Body of pancreas (tissue), 4 donors: Measurements from ENCODE around the gene CLDN22. TPM values are rescaled to one million over a fixed set of nuclear protein-coding genes. Genes with fewer than 3 reads are reported as not detected.

Source experiments
- ATAC-seq: fragments of 150-250 bp; one replicate; pipeline ENCODE4 v1.9.1; 2016
- DNase-seq, 4 donors: peaks; one replicate each; pipeline ENCODE4 v3.0.0-alpha.2; 2019
- H3K27ac ChIP-seq, 4 donors: fragments of 200-600 bp; sonication (generic); 1 replicate in 3 of 4; 2 replicates in 1 of 4; pipeline versions ENCODE4 v1.5.1 to v1.6.1; 2016 to 2019; ENCODE audit warnings: mild to moderate bottlenecking in 1 of 4, mixed read lengths in 1 of 4, moderate library complexity in 1 of 4
- H3K27me3 ChIP-seq, 2 donors: fragments of 200-600 bp; sonication (generic); one replicate each; pipeline ENCODE4 v1.6.0; 2016; ENCODE audit warnings: mild to moderate bottlenecking in 1 of 2
- H3K36me3 ChIP-seq, 2 donors: fragments of 200-600 bp; sonication (generic); replicated peaks in 1 of 2; 2 replicates each; pipeline ENCODE4 v1.5.1; 2016; ENCODE audit warnings: low read depth in 2 of 2; ENCODE audit not compliant: insufficient read depth in 1 of 2
- H3K4me1 ChIP-seq: fragments of 200-600 bp; sonication (generic); one replicate; pipeline ENCODE4 v1.6.0; 2016
- H3K4me3 ChIP-seq, 2 donors: fragments of 200-600 bp; sonication (generic); 1 replicate in 1 of 2; 2 replicates in 1 of 2; pipeline ENCODE4 v1.5.1; 2016 to 2019
- H3K9me3 ChIP-seq, 3 donors: fragments of 200-600 bp; sonication (generic); 1 replicate in 2 of 3; 2 replicates in 1 of 3; pipeline ENCODE4 v1.5.1; 2016
- CTCF ChIP-seq, 7 experiments: fragments of 450-650 bp in 4 of 7; fragments of 200-600 bp in 3 of 7; sonication (generic) in 3 of 7; IDR thresholded peaks; one replicate each; pipeline ENCODE4 v1.5.1; 2016 to 2019; ENCODE audit warnings: antibody characterized with exemption in 7 of 7
- POLR2A ChIP-seq, 3 donors: fragments of 450-650 bp; IDR thresholded peaks; one replicate each; pipeline ENCODE4 v1.6.1; 2016; ENCODE audit warnings: antibody characterized with exemption in 3 of 3, mild to moderate bottlenecking in 2 of 3
- WGBS, 2 donors: methylation state at CpG; one replicate each; pipeline ENCODE4 v1.1.5; 2017; 5-methylcytosine and 5-hydroxymethylcytosine counted together
- intact Hi-C: fragments of 100-400 bp; cut with DNase I; formaldehyde crosslinking; loops from one replicate; pipeline ENCODE4 v1.15.1; 2023
- total RNA-seq, 2 donors: library from RNA; depleted of rRNA; stranded (reverse); fragments of >200 nt; gene quantifications; one replicate each; pipeline ENCODE4 v1.1.0, GENCODE V29; 2016

CLDN22 gene
- total RNA-seq, 2 donors from 2014 or later, result not detected

- Histone ChIP-seq H3K4me1 (no peaks in the 10 kb centered on the region), H3K9me3 (no peaks in the 10 kb centered on the region), H3K36me3 (no peaks in the 10 kb centered on the region), H3K4me3 (no peak overlapping the region), H3K27me3 (no peaks in the 10 kb centered on the region), H3K27ac (no peak overlapping the region)
- 68 to 75% methylated on average over 16 to 17 of the region's 17 CpGs for WGBS, 2 donors
- ATAC-seq (no peak), DNase-seq (peak in 1 of 4 donors; percentile 40)
- TF ChIP-seq POLR2A (IDR thresholded peaks at IDR 0.05), result no peak
- intact Hi-C loops, result no loop called here
Measured at GRCh38 chr4:183348706-183349659, 28.9 kb upstream of the CLDN22 start.

- no peak overlapping the region for H3K27ac ChIP-seq
- H3K36me3 ChIP-seq, result no peaks in the 10 kb centered on the region
- no peaks in the 10 kb centered on the region for H3K27me3 ChIP-seq
- WGBS, 2 donors, result 82 to 85% methylated on average over 10 to 12 of the region's 12 CpGs
- H3K4me3 ChIP-seq, result no peak overlapping the region
- H3K4me1 ChIP-seq, result peaks cover 1% of the 10 kb centered on the region
- no peaks in the 10 kb centered on the region for H3K9me3 ChIP-seq
- no peak for TF ChIP-seq CTCF (IDR thresholded peaks at IDR 0.05)
- no peak for TF ChIP-seq POLR2A (IDR thresholded peaks at IDR 0.05)
- ATAC-seq (no peak), DNase-seq (no peak)
- intact Hi-C loops, result no loop called here
Measured at GRCh38 chr4:183348136-183348535, 28.1 kb upstream of the CLDN22 start.

- H3K36me3 ChIP-seq, result no peaks in the 10 kb centered on the region
- no peak overlapping the region for H3K27ac ChIP-seq
- peaks cover 6% of the 10 kb centered on the region for H3K4me1 ChIP-seq
- intact Hi-C loops, result no loop called here
- ATAC-seq (no peak), DNase-seq (no peak)
- TF ChIP-seq POLR2A (IDR thresholded peaks at IDR 0.05), result no peak
- TF ChIP-seq CTCF (IDR thresholded peaks at IDR 0.05), result no peak
- no peak overlapping the region for H3K4me3 ChIP-seq
- no peaks in the 10 kb centered on the region for H3K27me3 ChIP-seq
- WGBS, 2 donors, result 75 to 76% methylated on average over 4 of the region's 4 CpGs
- no peaks in the 10 kb centered on the region for H3K9me3 ChIP-seq
Measured at GRCh38 chr4:183347566-183347965, 27.5 kb upstream of the CLDN22 start.

- intact Hi-C loops, result no loop called here
- H3K27me3 ChIP-seq, result no peaks in the 10 kb centered on the region
- no peak overlapping the region for H3K4me3 ChIP-seq
- H3K9me3 ChIP-seq, result no peaks in the 10 kb centered on the region
- no peaks in the 10 kb centered on the region for H3K36me3 ChIP-seq
- ATAC-seq, result no peak
- WGBS, 2 donors, result 72 to 77% methylated on average over 8 of the region's 8 CpGs
- peaks cover 6% of the 10 kb centered on the region for H3K4me1 ChIP-seq
- TF ChIP-seq CTCF (IDR thresholded peaks at IDR 0.05), result no peak
- no peak for TF ChIP-seq POLR2A (IDR thresholded peaks at IDR 0.05)
- DNase-seq, result no peak
- H3K27ac ChIP-seq, result no peak overlapping the region
Measured at GRCh38 chr4:183347146-183347545, 27.1 kb upstream of the CLDN22 start.

- H3K36me3 ChIP-seq, result no peaks in the 10 kb centered on the region
- TF ChIP-seq POLR2A (IDR thresholded peaks at IDR 0.05), result no peak
- no peak for TF ChIP-seq CTCF (IDR thresholded peaks at IDR 0.05)
- intact Hi-C loops, result no loop called here
- no peak overlapping the region for H3K27ac ChIP-seq
- no peak overlapping the region for H3K4me3 ChIP-seq
- no peaks in the 10 kb centered on the region for H3K9me3 ChIP-seq
- DNase-seq, result no peak
- no peaks in the 10 kb centered on the region for H3K27me3 ChIP-seq
- 86 to 89% methylated on average over 4 of the region's 4 CpGs for WGBS, 2 donors
- ATAC-seq, result no peak
- peaks cover 6% of the 10 kb centered on the region for H3K4me1 ChIP-seq
Measured at GRCh38 chr4:183345261-183345660, 25.2 kb upstream of the CLDN22 start.
